Trophoblast cell (in vitro differentiated cells and primary cell): ENCODE data around the gene PDE6A.

Source experiments
- DNase-seq, 2 donors: peaks; one replicate each; pipeline ENCODE4 v3.0.0-alpha.2; 2016
- H2AFZ ChIP-seq: 2 replicates; pipeline ENCODE4 v1.6.1; 2013; ENCODE audit warnings: low read length, moderate library complexity, mild to moderate bottlenecking; ENCODE audit not compliant: insufficient read depth, poor library complexity
- H2AK5ac ChIP-seq: 2 replicates; pipeline ENCODE4 v1.6.1; 2013; ENCODE audit warnings: mild to moderate bottlenecking, low read length
- H2BK120ac ChIP-seq: 2 replicates; pipeline ENCODE4 v1.6.1; 2013; ENCODE audit warnings: low read length, mild to moderate bottlenecking, moderate library complexity; ENCODE audit not compliant: insufficient read depth, poor library complexity
- H2BK12ac ChIP-seq: 2 replicates; pipeline ENCODE4 v1.6.1; 2013; ENCODE audit warnings: mild to moderate bottlenecking, low read length, moderate library complexity
- H2BK5ac ChIP-seq: 2 replicates; pipeline ENCODE4 v1.6.1; 2013; ENCODE audit warnings: low read length, low read depth, moderate library complexity, mild to moderate bottlenecking; ENCODE audit not compliant: poor library complexity
- H3K14ac ChIP-seq: 2 replicates; pipeline ENCODE4 v1.6.1; 2013; ENCODE audit warnings: mild to moderate bottlenecking, low read length
- H3K18ac ChIP-seq: 2 replicates; pipeline ENCODE4 v1.6.1; 2013; ENCODE audit warnings: mild to moderate bottlenecking, low read length
- H3K23ac ChIP-seq: 2 replicates; pipeline ENCODE4 v1.6.1; 2013; ENCODE audit warnings: low read length
- H3K27ac ChIP-seq: 2 replicates; pipeline ENCODE4 v1.5.1; 2013; ENCODE audit warnings: low read depth, mild to moderate bottlenecking, inconsistent platforms, low read length, moderate library complexity
- H3K27me3 ChIP-seq: 2 replicates; pipeline ENCODE4 v1.6.1; 2013; ENCODE audit warnings: inconsistent platforms, mild to moderate bottlenecking, low read length, moderate library complexity; ENCODE audit not compliant: insufficient read depth
- H3K36me3 ChIP-seq, 2 experiments: 1 replicate in 1 of 2; 2 replicates in 1 of 2; pipeline ENCODE4 v1.6.1; 2013; ENCODE audit warnings: low read length in 2 of 2, mild to moderate bottlenecking in 2 of 2, moderate library complexity in 1 of 2; ENCODE audit not compliant: insufficient read depth in 2 of 2, control insufficient read depth in 1 of 2
- H3K4ac ChIP-seq: 2 replicates; pipeline ENCODE4 v1.6.1; 2013; ENCODE audit warnings: low read depth, mild to moderate bottlenecking, low read length, moderate library complexity
- H3K4me1 ChIP-seq, 2 experiments: 1 replicate in 1 of 2; 2 replicates in 1 of 2; pipeline ENCODE4 v1.6.1; 2013; ENCODE audit warnings: low read length in 2 of 2, mild to moderate bottlenecking in 2 of 2, moderate library complexity in 1 of 2; ENCODE audit not compliant: insufficient read depth in 2 of 2, control insufficient read depth in 1 of 2
- H3K4me2 ChIP-seq: 2 replicates; pipeline ENCODE4 v1.6.1; 2013; ENCODE audit warnings: inconsistent platforms, mild to moderate bottlenecking, low read length, moderate library complexity
- H3K4me3 ChIP-seq: 2 replicates; pipeline ENCODE4 v1.5.1; 2013; ENCODE audit warnings: mild to moderate bottlenecking, low read depth, low read length, inconsistent platforms
- H3K79me1 ChIP-seq: one replicate; pipeline ENCODE4 v1.6.1; 2013; ENCODE audit warnings: low read length
- H3K79me2 ChIP-seq: 2 replicates; pipeline ENCODE4 v1.6.1; 2013; ENCODE audit warnings: low read length, mild to moderate bottlenecking; ENCODE audit not compliant: control insufficient read depth, insufficient read depth, poor library complexity
- H3K9ac ChIP-seq: 2 replicates; pipeline ENCODE4 v1.6.1; 2013; ENCODE audit warnings: mild to moderate bottlenecking, low read length
- H3K9me3 ChIP-seq: 2 replicates; pipeline ENCODE4 v1.6.1; 2013; ENCODE audit warnings: low read depth, mild to moderate bottlenecking, control low read depth, inconsistent platforms, low read length; ENCODE audit not compliant: insufficient read depth
- H4K12ac ChIP-seq: 2 replicates; pipeline ENCODE4 v1.6.1; 2013; ENCODE audit warnings: low read depth, mild to moderate bottlenecking, low read length, moderate library complexity
- H4K8ac ChIP-seq: 2 replicates; pipeline ENCODE4 v1.6.1; 2013; ENCODE audit warnings: low read depth, mild to moderate bottlenecking, low read length, moderate library complexity
- H4K91ac ChIP-seq: one replicate; pipeline ENCODE4 v1.6.1; 2013; ENCODE audit warnings: low read depth, mild to moderate bottlenecking, low read length, moderate library complexity
- WGBS: extraction: QIAGEN DNeasy Blood & Tissue Kit; methylation state at CpG from one replicate; pipeline ENCODE4 v1.1.7; 2013; ENCODE audit warnings: missing lambda C conversion rate; ENCODE audit not compliant: insufficient read length, insufficient coverage; ENCODE audit errors: extremely low coverage; 5-methylcytosine and 5-hydroxymethylcytosine counted together

PDE6A gene

DNA sequence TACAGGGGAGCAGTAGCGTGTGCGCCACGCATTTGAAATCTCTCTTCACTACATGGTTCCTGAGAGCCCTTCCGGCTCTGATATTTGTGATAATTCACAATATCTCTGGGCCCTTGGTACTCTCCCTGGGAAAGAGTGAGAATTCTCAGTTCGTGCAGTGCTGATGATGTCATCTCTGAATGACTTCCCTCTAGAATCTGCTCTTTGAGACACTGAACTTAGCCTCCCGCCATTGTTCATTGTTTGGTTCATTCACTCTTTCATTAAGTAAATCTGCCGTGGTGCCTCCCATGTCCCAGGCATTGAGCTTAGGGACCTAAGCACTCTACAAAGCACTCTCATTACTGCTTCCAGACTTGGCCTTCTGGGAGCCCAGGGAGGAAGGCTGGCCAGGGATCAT is 120.5 kb downstream of the PDE6A start:
- H4K91ac ChIP-seq: no peak overlapping the region
- no peak overlapping the region for H3K14ac ChIP-seq
- H2AK5ac ChIP-seq: no peak overlapping the region
- no peak overlapping the region for H3K4me2 ChIP-seq
- H3K36me3 ChIP-seq: no peaks in the 10 kb centered on the region
- no peak overlapping the region for H4K8ac ChIP-seq
- no peak overlapping the region for H3K23ac ChIP-seq
- H2BK12ac ChIP-seq: no peak overlapping the region
- no peak overlapping the region for H3K9ac ChIP-seq
- H3K4me3 ChIP-seq: no peak overlapping the region
- DNase-seq: no peak
- no peak overlapping the region for H3K4ac ChIP-seq
- H2BK120ac ChIP-seq: no peak overlapping the region
- WGBS: no CpG with 5 or more reads among the region's 7 CpGs
- H2BK5ac ChIP-seq: no peak overlapping the region
- no peak overlapping the region for H3K18ac ChIP-seq
- H3K27me3 ChIP-seq: no peaks in the 10 kb centered on the region
- H4K12ac ChIP-seq: no peak overlapping the region
- H3K4me1 ChIP-seq: peaks cover 10 to 18% of the 10 kb centered on the region in 2 experiments
- no peak overlapping the region for H3K27ac ChIP-seq
- no peaks in the 10 kb centered on the region for H3K9me3 ChIP-seq
- H3K79me2 ChIP-seq: peaks cover 4% of the 10 kb centered on the region
- peaks cover 8% of the 10 kb centered on the region for H3K79me1 ChIP-seq
- no peak overlapping the region for H2AFZ ChIP-seq

DNA sequence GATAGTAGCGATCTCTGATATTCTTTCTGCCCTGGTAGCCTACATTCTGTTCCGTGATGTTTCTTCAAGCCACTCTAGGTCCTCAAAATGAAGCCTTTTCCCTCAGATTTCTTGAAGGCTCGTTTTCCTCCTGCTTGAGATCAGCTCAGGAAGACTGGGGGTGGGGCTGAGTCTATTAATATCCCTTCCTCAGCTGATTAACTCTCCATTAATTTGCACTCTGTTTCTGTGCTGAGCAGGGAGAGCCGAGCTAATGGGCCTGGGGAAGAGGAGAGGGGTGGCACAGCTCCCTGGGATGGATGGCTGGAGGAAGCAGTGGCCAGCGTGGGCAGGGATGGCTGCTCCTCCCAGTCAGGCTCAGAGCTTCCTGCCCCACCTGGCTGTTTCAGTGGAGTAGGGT is 121.2 kb downstream of the PDE6A start:
- no peak overlapping the region for H3K4me2 ChIP-seq
- no peak overlapping the region for H2AFZ ChIP-seq
- H3K9ac ChIP-seq: no peak overlapping the region
- H4K91ac ChIP-seq: no peak overlapping the region
- H3K23ac ChIP-seq: no peak overlapping the region
- no peak overlapping the region for H2BK5ac ChIP-seq
- no peak overlapping the region for H3K4ac ChIP-seq
- H2BK12ac ChIP-seq: no peak overlapping the region
- no peak overlapping the region for H3K27ac ChIP-seq
- H3K79me2 ChIP-seq: peaks cover 4% of the 10 kb centered on the region
- H3K9me3 ChIP-seq: no peaks in the 10 kb centered on the region
- no peaks in the 10 kb centered on the region for H3K27me3 ChIP-seq
- H2BK120ac ChIP-seq: no peak overlapping the region
- H4K12ac ChIP-seq: no peak overlapping the region
- no peak for DNase-seq
- H3K4me3 ChIP-seq: no peak overlapping the region
- no peak overlapping the region for H3K18ac ChIP-seq
- no peak overlapping the region for H2AK5ac ChIP-seq
- peaks cover 7 to 14% of the 10 kb centered on the region in 2 experiments for H3K4me1 ChIP-seq
- H4K8ac ChIP-seq: no peak overlapping the region
- peaks cover 4% of the 10 kb centered on the region for H3K79me1 ChIP-seq
- no peaks in the 10 kb centered on the region for H3K36me3 ChIP-seq
- no peak overlapping the region for H3K14ac ChIP-seq
- no CpG with 5 or more reads among the region's 5 CpGs for WGBS

DNA sequence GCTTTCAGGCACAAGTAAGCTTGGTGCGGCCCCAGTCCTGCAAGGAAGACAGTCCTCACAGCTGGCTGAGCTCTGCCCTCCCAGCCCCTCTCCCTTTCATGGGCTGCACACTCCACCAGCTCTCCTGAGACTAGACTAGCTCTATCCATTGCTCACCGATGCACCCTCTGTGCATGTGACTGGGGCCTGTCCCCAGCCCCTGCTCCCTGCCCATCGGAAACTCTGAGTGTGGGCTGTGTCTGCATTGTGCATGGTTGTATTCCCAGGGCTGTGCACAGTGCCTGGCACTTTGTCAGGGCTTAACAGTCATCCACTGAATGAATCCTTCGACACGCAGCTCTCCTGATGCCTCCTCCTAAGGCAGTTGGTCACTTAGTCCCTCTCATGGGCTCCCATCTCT is 122.3 kb downstream of the PDE6A start:
- Histone ChIP-seq H3K79me2 (no peaks in the 10 kb centered on the region), H3K4me2 (no peak overlapping the region), H2AFZ (no peak overlapping the region), H4K12ac (no peak overlapping the region), H3K4ac (no peak overlapping the region), H4K8ac (no peak overlapping the region), H2AK5ac (no peak overlapping the region), H4K91ac (no peak overlapping the region), H3K18ac (no peak overlapping the region), H2BK5ac (no peak overlapping the region), H3K79me1 (no peaks in the 10 kb centered on the region), H3K4me3 (no peak overlapping the region), H3K23ac (no peak overlapping the region), H3K9ac (no peak overlapping the region), H3K9me3 (no peaks in the 10 kb centered on the region), H3K36me3 (no peaks in the 10 kb centered on the region), H2BK120ac (no peak overlapping the region), H3K14ac (no peak overlapping the region), H2BK12ac (no peak overlapping the region), H3K27me3 (no peaks in the 10 kb centered on the region), H3K4me1 (peaks cover 0 to 8% of the 10 kb centered on the region in 2 experiments), H3K27ac (no peak overlapping the region)
- no peak for DNase-seq
- no CpG with 5 or more reads among the region's 5 CpGs for WGBS

DNA sequence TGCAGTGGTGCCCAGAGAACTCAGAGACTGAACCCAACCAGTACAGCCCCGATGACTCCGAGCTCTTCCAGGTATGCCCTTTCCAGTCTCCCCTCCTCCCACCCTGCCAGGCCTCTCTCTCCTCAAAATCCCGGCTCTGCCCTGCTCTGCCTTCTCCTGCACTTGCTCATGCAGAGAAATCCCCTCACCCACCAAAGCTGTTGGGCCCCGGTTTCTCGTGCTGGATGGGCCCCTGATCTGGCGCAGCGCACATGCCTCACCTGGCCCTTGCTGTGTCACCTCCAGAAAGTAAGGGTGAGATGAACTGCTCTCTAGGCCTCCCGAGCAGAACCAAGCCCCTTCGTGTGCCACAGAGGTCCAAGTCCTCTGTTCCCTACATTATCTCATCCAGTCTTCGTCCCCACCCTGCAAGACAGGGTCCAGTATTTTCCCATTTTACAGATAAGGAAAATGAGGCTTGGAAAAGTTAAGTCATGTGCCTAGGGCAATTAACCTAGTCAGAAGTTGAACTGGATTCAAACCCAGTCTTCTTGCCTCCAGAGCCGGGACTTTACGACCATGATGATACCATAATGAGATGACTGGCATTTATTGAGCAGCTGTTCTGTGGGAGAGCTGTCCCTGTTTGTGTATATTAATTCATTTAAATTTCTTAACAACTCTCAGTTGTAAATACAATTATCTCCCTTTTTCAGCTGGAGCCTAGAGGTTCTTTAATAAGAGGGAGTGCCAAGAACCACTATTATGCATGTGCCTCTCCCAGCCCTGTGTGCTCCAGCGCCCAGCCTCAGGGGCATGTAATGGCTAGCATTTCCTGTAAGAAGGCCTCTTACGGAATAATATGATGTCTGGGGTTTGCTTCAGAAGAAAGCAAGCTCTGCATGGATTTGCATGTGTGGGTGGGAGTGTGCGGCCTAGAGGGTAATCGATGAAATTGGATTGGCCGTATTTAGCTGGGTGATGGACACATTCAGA is 123.8 kb downstream of the PDE6A start:
- Histone ChIP-seq H3K4me2 (no peak overlapping the region), H3K14ac (no peak overlapping the region), H4K91ac (no peak overlapping the region), H3K4me3 (no peak overlapping the region), H2AFZ (no peak overlapping the region), H4K8ac (no peak overlapping the region), H3K79me2 (no peaks in the 10 kb centered on the region), H3K18ac (no peak overlapping the region), H2BK5ac (no peak overlapping the region), H3K27me3 (no peaks in the 10 kb centered on the region), H3K36me3 (no peaks in the 10 kb centered on the region), H3K9ac (no peak overlapping the region), H2BK12ac (no peak overlapping the region), H3K4ac (peak overlapping the region; percentile 23), H4K12ac (no peak overlapping the region), H3K27ac (no peak overlapping the region), H3K4me1 (peaks cover 0 to 3% of the 10 kb centered on the region in 2 experiments), H3K9me3 (no peaks in the 10 kb centered on the region), H2AK5ac (no peak overlapping the region), H2BK120ac (no peak overlapping the region), H3K23ac (no peak overlapping the region), H3K79me1 (no peaks in the 10 kb centered on the region)
- DNase-seq: no peak
- WGBS: no CpG with 5 or more reads among the region's 17 CpGs
